Measurements from ENCODE around the gene TPP2.

Gene TPP2

GRCh38 chr13:102700088-102701031 is 103.6 kb downstream of the TPP2 start:
- no peak overlapping the region for H3K4me3 Mint-ChIP-seq

GRCh38 chr13:102701331-102701730 is 104.5 kb downstream of the TPP2 start:
- Mint-ChIP-seq H3K27ac (no peak overlapping the region), H3K4me1 (ENCODE audit: low read depth) (no peaks in the 10 kb centered on the region), H3K27me3 (peaks cover 3% of the 10 kb centered on the region), H3K9me3 (no peaks in the 10 kb centered on the region), H3K4me3 (no peak overlapping the region), H3K36me3 (ENCODE audit: low read depth) (no peaks in the 10 kb centered on the region)
- DNase-seq, result no peak

More at GRCh38 chr13:102700088-102701031, 103.6 kb downstream of the TPP2 start:
- no peaks in the 10 kb centered on the region for H3K4me1 Mint-ChIP-seq (ENCODE audit: low read depth)
- DNase-seq, result no peak
- H3K27me3 Mint-ChIP-seq, result peaks cover 2% of the 10 kb centered on the region
- H3K9me3 Mint-ChIP-seq, result no peaks in the 10 kb centered on the region
- H3K27ac Mint-ChIP-seq, result no peak overlapping the region
- no peaks in the 10 kb centered on the region for H3K36me3 Mint-ChIP-seq (ENCODE audit: low read depth)

- H3K36me3 Mint-ChIP-seq (ENCODE audit: low read depth), result no peaks in the 10 kb centered on the region
- DNase-seq, result no peak
- H3K27ac Mint-ChIP-seq, result no peak overlapping the region
- peaks cover 5% of the 10 kb centered on the region for H3K27me3 Mint-ChIP-seq
- H3K4me1 Mint-ChIP-seq (ENCODE audit: low read depth), result no peaks in the 10 kb centered on the region
- no peak overlapping the region for H3K4me3 Mint-ChIP-seq
- no peaks in the 10 kb centered on the region for H3K9me3 Mint-ChIP-seq
These were observed 106.4 kb downstream of the TPP2 start for GRCh38 chr13:102702965-102703725.

GRCh38 chr13:102703726-102704035 is 106.9 kb downstream of the TPP2 start:
- no peaks in the 10 kb centered on the region for H3K9me3 Mint-ChIP-seq

GRCh38 chr13:102704238-102705058 is 107.7 kb downstream of the TPP2 start:
- Mint-ChIP-seq H3K9me3 (peaks cover 3% of the 10 kb centered on the region), H3K4me1 (ENCODE audit: low read depth) (no peaks in the 10 kb centered on the region), H3K36me3 (ENCODE audit: low read depth) (no peaks in the 10 kb centered on the region), H3K27me3 (peaks cover 5% of the 10 kb centered on the region), H3K27ac (no peak overlapping the region), H3K4me3 (no peak overlapping the region)
- DNase-seq, result no peak

More at GRCh38 chr13:102703726-102704035, 106.9 kb downstream of the TPP2 start:
- H3K36me3 Mint-ChIP-seq (ENCODE audit: low read depth), result no peaks in the 10 kb centered on the region
- H3K4me1 Mint-ChIP-seq (ENCODE audit: low read depth), result no peaks in the 10 kb centered on the region
- H3K27ac Mint-ChIP-seq, result no peak overlapping the region
- peaks cover 5% of the 10 kb centered on the region for H3K27me3 Mint-ChIP-seq
- no peak for DNase-seq
- H3K4me3 Mint-ChIP-seq, result no peak overlapping the region

- no peaks in the 10 kb centered on the region for H3K36me3 Mint-ChIP-seq (ENCODE audit: low read depth)
- no peak overlapping the region for H3K4me3 Mint-ChIP-seq
- no peak overlapping the region for H3K27ac Mint-ChIP-seq
- no peaks in the 10 kb centered on the region for H3K4me1 Mint-ChIP-seq (ENCODE audit: low read depth)
- H3K9me3 Mint-ChIP-seq, result peaks cover 3% of the 10 kb centered on the region
- no peak for DNase-seq
- peaks cover 3% of the 10 kb centered on the region for H3K27me3 Mint-ChIP-seq
These were observed 110.7 kb downstream of the TPP2 start for GRCh38 chr13:102707467-102707866.

GRCh38 chr13:102708211-102708610 is 111.4 kb downstream of the TPP2 start:
- H3K36me3 Mint-ChIP-seq (ENCODE audit: low read depth), result no peaks in the 10 kb centered on the region
- H3K27me3 Mint-ChIP-seq, result peaks cover 3% of the 10 kb centered on the region
- DNase-seq, result no peak
- H3K4me1 Mint-ChIP-seq (ENCODE audit: low read depth), result no peaks in the 10 kb centered on the region
- peaks cover 3% of the 10 kb centered on the region for H3K9me3 Mint-ChIP-seq
- no peak overlapping the region for H3K4me3 Mint-ChIP-seq
- H3K27ac Mint-ChIP-seq, result no peak overlapping the region

- H3K4me1 Mint-ChIP-seq (ENCODE audit: low read depth), result no peaks in the 10 kb centered on the region
- H3K9me3 Mint-ChIP-seq, result peaks cover 3% of the 10 kb centered on the region
- DNase-seq, result no peak
- H3K27ac Mint-ChIP-seq, result no peak overlapping the region
- H3K27me3 Mint-ChIP-seq, result peaks cover 7% of the 10 kb centered on the region
- no peak overlapping the region for H3K4me3 Mint-ChIP-seq
- H3K36me3 Mint-ChIP-seq (ENCODE audit: low read depth), result no peaks in the 10 kb centered on the region
These were observed 112.2 kb downstream of the TPP2 start for GRCh38 chr13:102708991-102709390.

GRCh38 chr13:102709536-102709935 is 112.8 kb downstream of the TPP2 start:
- Mint-ChIP-seq H3K27me3 (peaks cover 7% of the 10 kb centered on the region), H3K27ac (no peak overlapping the region), H3K4me3 (no peak overlapping the region), H3K9me3 (peaks cover 3% of the 10 kb centered on the region), H3K36me3 (ENCODE audit: low read depth) (no peaks in the 10 kb centered on the region), H3K4me1 (ENCODE audit: low read depth) (no peaks in the 10 kb centered on the region)
- DNase-seq, result no peak

GRCh38 chr13:102710261-102710679 is 113.5 kb downstream of the TPP2 start:
- Mint-ChIP-seq H3K9me3 (peaks cover 3% of the 10 kb centered on the region), H3K4me3 (no peak overlapping the region), H3K27ac (no peak overlapping the region), H3K36me3 (ENCODE audit: low read depth) (no peaks in the 10 kb centered on the region), H3K4me1 (ENCODE audit: low read depth) (no peaks in the 10 kb centered on the region), H3K27me3 (peaks cover 7% of the 10 kb centered on the region)
- no peak for DNase-seq

GRCh38 chr13:102715447-102715846 is 118.7 kb downstream of the TPP2 start:
- no peak overlapping the region for H3K27ac Mint-ChIP-seq
- DNase-seq, result no peak
- H3K36me3 Mint-ChIP-seq (ENCODE audit: low read depth), result no peaks in the 10 kb centered on the region
- H3K4me1 Mint-ChIP-seq (ENCODE audit: low read depth), result no peaks in the 10 kb centered on the region
- H3K9me3 Mint-ChIP-seq, result no peaks in the 10 kb centered on the region
- H3K4me3 Mint-ChIP-seq, result no peak overlapping the region
- H3K27me3 Mint-ChIP-seq, result peaks cover 7% of the 10 kb centered on the region

GRCh38 chr13:102718746-102719145 is 122.0 kb downstream of the TPP2 start:
- Mint-ChIP-seq H3K27me3 (peaks cover 6% of the 10 kb centered on the region), H3K36me3 (ENCODE audit: low read depth) (no peaks in the 10 kb centered on the region), H3K4me3 (no peak overlapping the region), H3K27ac (no peak overlapping the region), H3K9me3 (no peaks in the 10 kb centered on the region), H3K4me1 (ENCODE audit: low read depth) (no peaks in the 10 kb centered on the region)
- no peak for DNase-seq

GRCh38 chr13:102721800-102722231 is 125.0 kb downstream of the TPP2 start:
- Mint-ChIP-seq H3K27me3 (peaks cover 9% of the 10 kb centered on the region), H3K4me1 (ENCODE audit: low read depth) (no peaks in the 10 kb centered on the region), H3K27ac (no peak overlapping the region), H3K36me3 (ENCODE audit: low read depth) (no peaks in the 10 kb centered on the region), H3K9me3 (no peaks in the 10 kb centered on the region), H3K4me3 (no peak overlapping the region)
- DNase-seq, result no peak

GRCh38 chr13:102724923-102725322 is 128.1 kb downstream of the TPP2 start:
- Mint-ChIP-seq H3K36me3 (ENCODE audit: low read depth) (no peaks in the 10 kb centered on the region), H3K27ac (no peak overlapping the region), H3K4me3 (no peak overlapping the region), H3K4me1 (ENCODE audit: low read depth) (peaks cover 5% of the 10 kb centered on the region), H3K27me3 (peaks cover 11% of the 10 kb centered on the region), H3K9me3 (no peaks in the 10 kb centered on the region)
- DNase-seq, result no peak

Measured in activated T-cell treated with anti-CD3 and anti-CD28 coated beads, Interleukin-2, amount 50 U/mL, for 24 hours (primary cell).